Measurements from ENCODE around the gene NIT1.

NIT1 gene

DNA sequence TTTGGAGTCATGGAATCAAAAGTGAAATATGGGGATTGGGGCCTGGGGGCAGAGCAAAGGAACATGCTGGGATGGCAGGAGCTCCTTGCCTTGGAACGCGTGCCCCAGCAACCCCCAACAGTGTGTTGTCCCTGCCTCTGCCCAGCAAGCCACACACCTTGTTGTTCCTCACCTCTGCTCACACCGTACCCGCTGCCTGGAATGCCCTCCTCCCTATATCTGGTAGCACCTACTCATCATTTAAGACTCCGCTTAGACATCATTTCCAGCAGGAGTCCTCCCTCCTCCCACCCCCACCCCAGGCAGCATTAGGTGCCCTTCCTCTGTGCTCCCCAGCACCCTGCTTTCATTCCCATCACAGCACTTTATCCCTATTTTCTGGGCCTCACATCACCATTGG is 36.4 kb upstream of the NIT1 start:
- Histone ChIP-seq H4K20me1 (no peaks in the 10 kb centered on the region), H3K9me3 (replicated peaks in 1 of 11) (no peaks in the 10 kb centered on the region), H3K9ac (no peak overlapping the region; a peak in 1 of 22 replicates), H3K4me2 (peak overlapping the region in 5 of 11 experiments; percentile 6 to 80 (median 66); a peak in 7 of 22 replicates), H3K27ac (peak overlapping the region in 2 of 11 experiments; percentile 4 to 17; a peak in 1 of 22 replicates), H3K4me3 (no peak overlapping the region), H3K36me3 (no peaks in the 10 kb centered on the region), H3K4me1 (peaks cover 0 to 74% (median 22%) of the 10 kb centered on the region in 10 experiments; a peak in 13 of 20 replicates), H3K27me3 (no peaks in the 10 kb centered on the region)
- TF ChIP-seq Cebpa-rat (IDR thresholded peaks at IDR 0.05), result no peak

DNA sequence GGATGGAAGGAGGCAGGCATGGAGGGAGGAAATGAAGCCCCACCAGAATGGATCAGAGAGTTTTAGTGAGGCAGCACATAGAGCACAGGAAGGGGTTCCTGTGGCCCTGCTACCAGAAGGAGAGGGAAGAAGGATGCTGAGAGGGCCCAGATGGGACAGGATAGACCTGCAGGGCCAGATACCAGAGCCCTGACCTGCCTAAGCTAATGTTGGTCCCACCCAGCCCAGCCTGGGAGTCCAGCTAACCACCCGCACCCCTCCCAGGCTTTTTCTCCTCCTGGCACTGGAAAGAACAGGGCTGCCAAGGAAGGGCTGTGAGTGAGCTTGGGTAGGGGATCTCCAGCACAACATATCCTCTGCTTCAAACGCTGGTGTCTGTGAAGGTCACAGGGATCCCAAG is 35.4 kb upstream of the NIT1 start:
- Histone ChIP-seq H3K27me3 (no peaks in the 10 kb centered on the region), H3K4me3 (no peak overlapping the region), H3K4me1 (peaks cover 0 to 83% (median 22%) of the 10 kb centered on the region in 10 experiments; a peak in 13 of 20 replicates), H3K36me3 (no peaks in the 10 kb centered on the region), H3K9me3 (replicated peaks in 1 of 11) (no peaks in the 10 kb centered on the region), H3K9ac (peak overlapping the region in 1 of 11 experiments; percentile 66; a peak in 2 of 22 replicates), H4K20me1 (no peaks in the 10 kb centered on the region), H3K4me2 (peak overlapping the region in 5 of 11 experiments; percentile 69 to 84 (median 75); a peak in 10 of 22 replicates), H3K27ac (peak overlapping the region in 5 of 11 experiments; percentile 41 to 86 (median 74); a peak in 7 of 22 replicates)
- no peak for TF ChIP-seq Cebpa-rat (IDR thresholded peaks at IDR 0.05)

DNA sequence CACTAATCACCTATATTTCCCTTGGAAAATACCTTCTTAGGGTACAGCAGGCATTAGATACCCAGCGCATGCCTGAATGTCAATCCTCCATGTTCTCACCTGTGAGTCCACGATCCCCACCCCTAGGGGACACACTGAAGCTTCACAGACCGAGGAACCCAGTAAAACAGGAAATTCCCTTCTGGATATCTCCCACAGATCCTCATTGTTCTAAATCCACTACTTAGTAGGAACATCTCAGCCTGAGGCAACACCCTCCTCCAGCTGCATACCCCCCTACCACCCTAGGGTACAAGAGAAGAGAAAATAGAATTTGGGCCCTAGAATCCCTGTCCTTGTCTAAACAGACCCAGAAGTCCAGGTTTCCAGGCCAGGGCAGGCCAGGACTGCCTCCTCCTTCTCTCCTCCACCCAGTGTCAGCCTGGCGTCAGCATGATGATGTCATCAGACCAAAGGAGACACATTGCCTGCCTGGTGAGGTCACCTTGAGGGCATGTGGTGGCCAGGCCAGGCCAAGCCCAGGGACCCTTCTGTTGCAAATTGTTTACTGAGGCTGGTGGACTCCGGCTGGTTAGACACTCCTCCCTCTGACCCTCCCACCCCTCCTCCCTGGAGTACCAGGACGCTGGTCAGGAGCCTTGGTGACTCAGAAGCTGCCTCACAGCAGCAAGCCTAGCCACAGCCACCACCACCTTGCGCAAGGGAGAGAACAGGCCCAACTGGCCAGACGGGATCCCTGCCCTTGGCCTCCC is 34.7 kb upstream of the NIT1 start:
- Histone ChIP-seq H4K20me1 (no peaks in the 10 kb centered on the region), H3K9ac (peak overlapping the region in 6 of 11 experiments; percentile 5 to 66 (median 46); a peak in 7 of 22 replicates), H3K27ac (peak overlapping the region in 5 of 11 experiments; percentile 41 to 86 (median 74); a peak in 11 of 22 replicates), H3K4me3 (peak overlapping the region in 1 of 10 experiments; percentile 38; a peak in 1 of 20 replicates), H3K9me3 (replicated peaks in 1 of 11) (no peaks in the 10 kb centered on the region), H3K4me1 (peaks cover 0 to 90% (median 22%) of the 10 kb centered on the region in 10 experiments; a peak in 13 of 20 replicates), H3K4me2 (peak overlapping the region in 6 of 11 experiments; percentile 41 to 84 (median 74); a peak in 12 of 22 replicates), H3K27me3 (no peaks in the 10 kb centered on the region), H3K36me3 (no peaks in the 10 kb centered on the region)
- peak in 3 of 11 experiments; percentile 56 to 84 (median 77); a peak in 6 of 22 replicates for TF ChIP-seq Cebpa-rat (IDR thresholded peaks at IDR 0.05)

DNA sequence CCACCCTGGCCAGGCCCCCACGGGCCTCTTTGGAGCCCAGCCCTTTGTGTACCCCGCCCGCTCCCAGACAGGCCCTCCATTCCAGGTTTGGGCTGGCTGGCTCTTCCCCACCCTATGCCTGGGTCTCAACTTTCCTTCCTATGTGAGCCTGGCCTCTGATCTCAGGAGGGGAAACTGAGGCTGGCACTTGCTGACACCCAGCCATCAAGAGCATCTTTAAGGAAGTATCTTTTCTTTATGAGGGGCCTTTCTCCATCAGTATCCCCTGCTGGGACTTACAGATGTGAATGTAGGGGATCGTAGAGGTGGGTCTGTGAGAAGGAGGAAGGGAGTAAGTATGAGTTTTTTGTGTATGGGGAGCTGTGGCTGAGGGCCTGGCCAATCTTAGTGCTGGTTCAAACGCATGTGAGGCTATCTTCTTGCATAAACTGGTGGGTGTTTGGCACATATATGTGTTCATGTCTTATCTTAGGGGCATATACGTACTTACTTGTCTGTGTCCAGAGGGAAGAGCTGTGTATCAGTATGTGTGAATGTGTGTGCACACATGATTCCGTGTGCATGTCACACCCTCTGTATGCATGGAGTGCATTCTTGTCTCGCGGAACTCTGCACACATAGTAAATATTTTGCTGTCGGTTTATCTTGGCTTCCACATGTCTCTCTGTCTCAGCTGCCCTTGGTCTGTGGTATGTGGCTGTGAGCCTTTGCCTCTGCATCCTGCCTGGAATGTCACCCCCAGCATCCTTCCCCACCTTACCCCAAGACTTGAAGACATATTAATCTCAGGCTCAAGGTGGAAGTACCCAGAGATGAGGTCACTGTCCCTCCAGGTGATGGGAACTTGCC is 33.9 kb upstream of the NIT1 start:
- H3K27ac ChIP-seq, result peak overlapping the region in 5 of 11 experiments; percentile 41 to 86 (median 74); a peak in 11 of 22 replicates
- peak overlapping the region in 6 of 11 experiments; percentile 5 to 66 (median 54); a peak in 8 of 22 replicates for H3K9ac ChIP-seq
- no peaks in the 10 kb centered on the region for H3K36me3 ChIP-seq
- peaks cover 0 to 98% (median 25%) of the 10 kb centered on the region in 10 experiments; a peak in 13 of 20 replicates for H3K4me1 ChIP-seq
- no peaks in the 10 kb centered on the region for H3K9me3 ChIP-seq (replicated peaks in 1 of 11)
- no peaks in the 10 kb centered on the region for H3K27me3 ChIP-seq
- TF ChIP-seq Cebpa-rat (IDR thresholded peaks at IDR 0.05), result peak in 1 of 11 experiments; percentile 7; a peak in 1 of 22 replicates
- H3K4me2 ChIP-seq, result peak overlapping the region in 6 of 11 experiments; percentile 41 to 84 (median 74); a peak in 12 of 22 replicates
- H3K4me3 ChIP-seq, result peak overlapping the region in 1 of 10 experiments; percentile 38; a peak in 2 of 20 replicates
- no peaks in the 10 kb centered on the region for H4K20me1 ChIP-seq

DNA sequence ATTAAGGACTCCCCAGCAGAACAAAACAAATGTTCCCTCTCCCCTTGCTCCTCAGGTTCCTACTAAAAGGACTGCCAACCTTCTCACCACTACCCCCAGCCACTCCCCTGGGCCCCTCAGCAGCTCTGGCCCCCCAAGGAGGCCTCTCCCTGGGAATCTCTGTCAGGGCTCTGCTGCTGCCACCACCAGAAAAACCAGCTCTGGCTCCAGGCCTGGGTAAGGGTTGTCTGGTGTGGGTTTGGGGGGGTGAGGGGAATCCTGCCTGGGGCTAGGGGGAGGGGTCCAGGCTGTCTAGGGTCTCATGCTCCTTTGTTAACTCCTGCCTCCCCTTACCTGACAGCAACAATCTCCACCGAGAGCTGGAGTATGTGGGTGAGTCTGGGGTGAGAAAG is 33.3 kb upstream of the NIT1 start:
- no peak for TF ChIP-seq Cebpa-rat (IDR thresholded peaks at IDR 0.05)
- peak overlapping the region in 5 of 11 experiments; percentile 41 to 86 (median 74); a peak in 9 of 22 replicates for H3K27ac ChIP-seq
- H4K20me1 ChIP-seq, result no peaks in the 10 kb centered on the region
- H3K9ac ChIP-seq, result peak overlapping the region in 4 of 11 experiments; percentile 53 to 66 (median 60); a peak in 5 of 22 replicates
- no peak overlapping the region for H3K4me3 ChIP-seq
- H3K4me1 ChIP-seq, result peaks cover 0 to 99% (median 27%) of the 10 kb centered on the region in 10 experiments; a peak in 13 of 20 replicates
- peak overlapping the region in 5 of 11 experiments; percentile 69 to 84 (median 75); a peak in 10 of 22 replicates for H3K4me2 ChIP-seq
- no peaks in the 10 kb centered on the region for H3K9me3 ChIP-seq (replicated peaks in 1 of 11)
- H3K36me3 ChIP-seq, result no peaks in the 10 kb centered on the region
- H3K27me3 ChIP-seq, result no peaks in the 10 kb centered on the region

DNA sequence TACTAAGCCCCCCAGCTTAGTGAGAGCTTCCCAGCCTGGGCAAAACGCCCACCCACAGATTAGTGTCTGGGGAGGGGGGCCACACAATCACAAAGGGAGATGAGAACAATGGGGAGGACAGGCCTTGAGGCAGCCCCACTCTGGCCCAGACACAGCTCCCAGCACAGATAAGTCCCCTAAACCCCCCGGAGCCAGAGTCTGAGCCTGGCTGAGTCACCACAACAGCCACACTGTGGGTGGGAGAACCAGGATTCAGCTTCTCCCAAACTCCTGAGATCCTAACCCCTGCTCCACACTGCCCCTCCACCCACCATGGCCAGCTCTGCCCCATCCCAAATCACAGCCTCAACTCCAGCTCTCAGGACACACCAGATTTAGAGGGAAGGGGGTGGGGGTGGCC is 32.7 kb upstream of the NIT1 start:
- peak overlapping the region in 5 of 11 experiments; percentile 37 to 86 (median 74); a peak in 9 of 22 replicates for H3K27ac ChIP-seq
- no peaks in the 10 kb centered on the region for H3K27me3 ChIP-seq
- H3K9ac ChIP-seq, result peak overlapping the region in 4 of 11 experiments; percentile 53 to 66 (median 60); a peak in 6 of 22 replicates
- peak overlapping the region in 5 of 11 experiments; percentile 69 to 84 (median 75); a peak in 9 of 22 replicates for H3K4me2 ChIP-seq
- peaks cover 0 to 99% (median 27%) of the 10 kb centered on the region in 10 experiments; a peak in 13 of 20 replicates for H3K4me1 ChIP-seq
- no peak overlapping the region for H3K4me3 ChIP-seq
- H3K36me3 ChIP-seq, result no peaks in the 10 kb centered on the region
- no peak for TF ChIP-seq Cebpa-rat (IDR thresholded peaks at IDR 0.05)
- no peaks in the 10 kb centered on the region for H3K9me3 ChIP-seq (replicated peaks in 1 of 11)
- no peaks in the 10 kb centered on the region for H4K20me1 ChIP-seq

DNA sequence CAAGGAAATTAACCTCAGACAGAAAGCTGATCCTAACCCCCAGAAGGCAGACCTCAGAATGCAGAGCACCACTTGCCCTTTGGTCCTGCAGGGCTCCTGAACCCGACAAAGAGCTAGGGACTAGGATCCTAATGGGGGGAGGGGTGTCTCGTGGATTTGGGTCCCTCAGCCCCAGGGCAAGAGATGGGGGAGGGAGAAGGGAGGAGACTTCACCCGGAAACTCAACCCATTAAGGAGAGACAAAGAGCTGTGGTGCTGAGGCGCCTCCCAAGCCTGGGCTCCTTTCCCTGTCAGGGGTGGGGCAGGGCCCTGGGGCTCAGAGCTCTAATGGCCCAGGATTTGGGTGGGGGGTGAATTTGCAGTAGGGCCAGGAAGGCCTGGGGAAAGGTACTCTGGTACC is 31.4 kb upstream of the NIT1 start:
- H3K9me3 ChIP-seq (replicated peaks in 1 of 11), result no peaks in the 10 kb centered on the region
- H3K27me3 ChIP-seq, result no peaks in the 10 kb centered on the region
- no peak overlapping the region; a peak in 1 of 22 replicates for H3K9ac ChIP-seq
- H3K4me3 ChIP-seq, result no peak overlapping the region
- no peak for TF ChIP-seq Cebpa-rat (IDR thresholded peaks at IDR 0.05)
- peaks cover 0 to 89% (median 27%) of the 10 kb centered on the region in 10 experiments; a peak in 13 of 20 replicates for H3K4me1 ChIP-seq
- H3K27ac ChIP-seq, result peak overlapping the region in 3 of 11 experiments; percentile 19 to 86 (median 79); a peak in 5 of 22 replicates
- H4K20me1 ChIP-seq, result no peaks in the 10 kb centered on the region
- H3K36me3 ChIP-seq, result no peaks in the 10 kb centered on the region
- H3K4me2 ChIP-seq, result peak overlapping the region in 4 of 11 experiments; percentile 6 to 84 (median 74); a peak in 4 of 22 replicates

DNA sequence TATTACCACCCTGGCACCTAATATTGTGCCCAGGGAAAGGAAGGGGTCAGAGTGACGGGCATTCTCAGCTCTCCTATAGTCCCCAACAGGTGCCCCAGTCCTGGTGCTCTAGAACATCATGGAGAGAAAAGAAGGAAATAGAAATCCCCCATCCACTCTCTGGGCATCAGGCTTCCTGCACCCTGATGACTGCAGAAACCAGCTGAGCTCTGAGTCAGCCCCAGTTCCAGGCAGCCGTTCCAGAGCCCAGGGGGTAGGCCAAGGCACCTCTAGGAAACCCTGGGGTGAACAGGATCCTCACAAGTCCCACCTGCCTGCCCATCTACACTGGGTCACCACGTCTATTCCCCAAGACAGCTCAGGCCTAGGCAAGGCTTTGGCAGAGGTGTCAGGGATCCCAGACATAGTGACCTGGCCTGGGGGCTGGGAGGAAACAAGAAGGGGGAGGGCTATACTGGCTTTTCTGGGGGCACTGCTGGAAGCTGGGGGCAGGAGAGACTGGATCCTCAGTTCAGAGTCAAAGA is 29.3 kb upstream of the NIT1 start:
- Histone ChIP-seq H3K27me3 (no peaks in the 10 kb centered on the region), H3K27ac (peak overlapping the region in 4 of 11 experiments; percentile 5 to 50 (median 28); a peak in 4 of 22 replicates), H3K4me2 (peak overlapping the region in 4 of 11 experiments; percentile 39 to 85 (median 74); a peak in 8 of 22 replicates), H3K4me3 (no peak overlapping the region), H3K4me1 (peaks cover 0 to 89% (median 20%) of the 10 kb centered on the region in 10 experiments; a peak in 13 of 20 replicates), H3K9me3 (replicated peaks in 1 of 11) (no peaks in the 10 kb centered on the region), H3K36me3 (no peaks in the 10 kb centered on the region), H4K20me1 (no peaks in the 10 kb centered on the region), H3K9ac (peak overlapping the region in 2 of 11 experiments; percentile 19 to 21; a peak in 2 of 22 replicates)
- no peak for TF ChIP-seq Cebpa-rat (IDR thresholded peaks at IDR 0.05)
